ENCODE data around the gene CAMKMT.

CAMKMT gene

DNA sequence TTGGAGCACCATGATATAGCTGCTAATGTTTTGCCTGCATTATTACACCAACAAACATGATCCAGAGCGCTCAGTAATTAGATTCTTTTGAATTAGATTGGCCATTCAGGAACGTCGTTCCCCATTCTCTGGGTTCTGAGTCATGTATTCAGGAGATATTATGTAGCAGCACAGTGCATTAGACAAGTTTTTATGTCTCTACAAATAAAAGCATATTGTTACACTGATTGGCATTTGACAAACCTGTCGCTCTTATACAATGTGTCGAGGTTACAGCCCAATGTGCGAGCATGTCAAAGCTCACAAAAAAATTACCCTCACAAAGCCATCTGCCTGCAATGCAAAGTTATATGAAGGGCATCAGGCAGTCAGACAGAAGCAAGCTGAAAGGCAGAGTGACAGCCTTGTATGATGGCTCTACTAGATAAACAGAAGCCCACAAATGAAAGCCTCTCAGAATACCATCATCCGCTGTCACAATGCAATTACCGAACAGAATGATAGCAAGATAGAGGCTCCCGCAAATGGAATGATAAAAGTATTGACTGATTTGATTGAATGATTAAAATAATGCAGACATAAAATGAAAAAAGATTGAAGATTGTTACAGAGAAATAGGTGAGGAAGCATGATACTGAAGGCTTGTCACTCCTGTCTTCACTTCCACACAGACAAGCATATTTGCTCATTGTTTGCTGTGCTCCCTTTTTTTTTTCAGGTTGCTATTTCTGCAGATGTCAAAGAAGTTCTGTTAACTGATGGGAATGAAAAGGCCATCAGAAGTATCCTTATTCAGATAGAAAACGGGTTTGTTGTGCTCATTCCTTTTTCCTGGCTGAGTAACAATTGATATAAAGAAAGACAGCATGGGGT lies 345.2 kb downstream of the CAMKMT start:
- no peak for DNase-seq

DNA sequence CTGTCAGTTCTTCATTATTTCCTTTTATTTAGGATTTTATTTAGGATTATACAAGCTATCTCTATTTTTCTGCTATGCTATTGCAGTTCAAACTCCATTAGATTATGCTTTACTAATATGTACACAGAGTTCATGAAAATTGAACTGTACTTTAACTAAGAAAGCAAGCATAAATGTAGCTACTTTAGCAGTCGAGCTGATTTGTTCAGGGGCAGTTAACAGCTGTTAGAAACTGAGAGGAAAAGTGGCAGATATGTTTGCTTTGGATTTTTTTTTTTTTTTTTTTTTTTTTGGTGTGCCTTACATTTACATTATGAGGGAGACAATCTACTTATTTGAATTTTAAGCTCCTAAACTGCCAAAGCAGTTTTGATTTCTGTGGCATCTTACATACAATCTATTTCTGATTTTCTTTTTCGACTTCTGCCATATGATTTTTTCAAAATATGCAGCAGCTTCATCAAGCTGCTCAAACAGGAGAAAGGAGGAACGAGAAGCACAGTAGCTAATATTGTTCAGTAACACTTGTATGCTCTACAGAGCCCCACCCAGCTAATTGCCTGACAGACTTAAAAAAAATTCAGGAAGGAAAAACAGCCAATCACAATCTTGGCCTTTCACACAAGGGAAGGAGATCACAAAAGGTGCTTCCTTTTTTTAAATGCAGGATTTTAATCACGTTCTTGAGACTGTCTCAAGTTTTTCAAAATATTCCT lies 346.4 kb downstream of the CAMKMT start:
- peak; percentile 34 for DNase-seq

DNA sequence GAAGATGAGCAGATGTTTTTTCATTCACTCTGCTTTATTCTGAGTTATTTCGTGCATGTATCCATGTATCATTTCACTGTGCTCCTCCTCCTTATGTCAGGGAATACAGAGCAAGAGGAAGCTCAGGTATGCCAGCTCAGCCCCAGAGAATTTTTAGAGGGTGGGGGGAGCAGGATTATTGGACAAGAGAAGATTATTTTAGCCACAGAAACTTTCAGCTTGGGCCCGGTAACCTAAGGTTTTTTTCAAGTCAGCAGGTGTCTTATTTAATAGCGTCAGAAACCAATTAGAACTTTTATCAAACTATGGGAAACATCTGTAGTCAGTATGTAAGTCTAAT lies 346.9 kb downstream of the CAMKMT start:
- DNase-seq = no peak

DNA sequence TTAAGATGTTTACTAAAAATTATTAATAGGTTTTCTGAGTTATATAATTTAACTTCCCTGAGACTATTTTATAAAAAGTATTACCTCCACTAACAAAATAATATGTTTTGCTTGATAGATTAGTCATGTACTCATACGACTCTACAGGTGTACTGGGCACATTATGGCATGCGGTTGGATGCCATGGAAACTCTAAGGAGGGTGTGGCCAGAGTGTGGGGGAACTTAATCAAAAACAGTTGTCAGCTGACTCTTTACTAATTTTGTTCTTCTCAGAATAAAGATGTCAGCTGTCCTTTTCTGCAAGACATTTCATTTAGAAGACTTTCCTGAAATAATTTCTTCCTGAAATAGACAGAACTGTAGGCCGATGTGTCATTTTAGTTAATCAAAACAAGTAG lies 351.4 kb downstream of the CAMKMT start:
- DNase-seq = no peak

DNA sequence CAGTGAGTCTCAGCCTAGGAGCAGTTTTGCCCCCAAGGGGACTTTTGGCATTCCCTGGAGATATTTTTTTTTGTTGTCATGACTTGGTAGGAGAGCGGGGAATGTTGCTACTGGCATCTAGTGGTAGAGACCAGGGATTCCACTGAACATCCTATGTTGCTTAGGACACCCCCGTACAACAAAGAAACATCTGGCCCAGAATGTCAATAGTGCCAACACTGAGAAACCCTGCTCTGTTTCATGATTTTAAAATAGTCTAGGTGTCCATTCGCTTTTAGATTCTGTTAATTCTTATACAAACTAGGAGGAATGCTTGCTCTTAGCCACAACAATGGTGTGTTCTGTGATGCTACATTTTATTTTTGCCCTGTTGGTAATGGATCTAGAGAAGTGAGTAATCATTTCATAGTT lies 353.9 kb downstream of the CAMKMT start:
- DNase-seq = peak; percentile 16

DNA sequence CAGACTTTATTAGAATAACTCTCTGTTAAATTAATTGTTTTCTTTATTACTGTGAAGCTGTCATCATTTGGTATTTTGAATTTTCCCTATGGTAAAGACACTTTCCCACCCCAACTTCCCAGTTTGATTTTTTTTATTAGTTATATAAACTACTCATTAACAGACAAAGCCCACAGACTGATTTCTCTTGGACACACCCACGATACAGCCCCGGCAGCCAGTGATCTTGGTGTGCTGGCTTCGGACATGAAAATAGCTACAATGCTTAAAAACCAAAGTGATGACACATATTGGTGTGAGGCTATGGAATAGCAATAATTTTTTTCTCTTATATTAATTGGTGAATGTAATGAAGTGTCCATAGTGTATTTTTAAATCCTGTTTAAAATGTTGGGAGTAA lies 354.4 kb downstream of the CAMKMT start:
- DNase-seq = no peak

DNA sequence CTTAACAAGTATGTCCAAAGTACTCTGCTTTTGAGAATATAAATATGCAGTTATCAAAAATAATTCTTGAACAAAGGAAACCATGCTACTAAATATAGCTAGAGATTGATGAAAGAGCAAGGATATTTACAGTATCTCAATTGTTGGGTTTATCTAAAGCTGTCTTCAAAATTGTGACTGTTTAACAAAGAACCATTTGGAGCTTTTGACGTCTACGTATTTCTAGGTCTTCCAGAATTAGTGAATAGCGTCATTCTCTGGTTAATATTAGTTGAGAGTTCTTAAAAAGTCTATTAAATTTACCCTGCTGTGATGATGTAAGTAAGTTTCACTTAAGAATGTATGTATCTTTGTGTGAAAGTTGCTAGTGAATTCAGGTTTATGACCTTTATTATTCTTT lies 356.7 kb downstream of the CAMKMT start:
- no peak for DNase-seq

DNA sequence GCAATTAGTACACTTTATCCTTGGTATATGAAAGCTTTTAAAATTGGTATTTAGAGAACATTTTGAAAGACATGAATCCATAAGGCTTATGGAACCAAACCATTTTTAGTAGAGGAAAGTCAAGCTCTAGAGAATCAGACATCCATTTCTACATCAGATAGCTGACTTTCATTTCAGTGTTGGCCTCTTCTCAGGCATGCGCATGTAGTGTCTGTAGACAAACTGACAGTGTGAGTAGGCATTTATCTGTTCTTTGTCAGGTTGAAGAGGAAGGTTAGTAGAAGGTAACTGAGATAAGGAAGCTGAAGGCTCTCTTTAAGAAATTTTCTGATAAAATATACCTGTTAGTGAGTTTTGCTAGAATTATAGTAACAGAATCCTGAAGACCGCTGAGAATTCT lies 357.8 kb downstream of the CAMKMT start:
- DNase-seq = no peak

DNA sequence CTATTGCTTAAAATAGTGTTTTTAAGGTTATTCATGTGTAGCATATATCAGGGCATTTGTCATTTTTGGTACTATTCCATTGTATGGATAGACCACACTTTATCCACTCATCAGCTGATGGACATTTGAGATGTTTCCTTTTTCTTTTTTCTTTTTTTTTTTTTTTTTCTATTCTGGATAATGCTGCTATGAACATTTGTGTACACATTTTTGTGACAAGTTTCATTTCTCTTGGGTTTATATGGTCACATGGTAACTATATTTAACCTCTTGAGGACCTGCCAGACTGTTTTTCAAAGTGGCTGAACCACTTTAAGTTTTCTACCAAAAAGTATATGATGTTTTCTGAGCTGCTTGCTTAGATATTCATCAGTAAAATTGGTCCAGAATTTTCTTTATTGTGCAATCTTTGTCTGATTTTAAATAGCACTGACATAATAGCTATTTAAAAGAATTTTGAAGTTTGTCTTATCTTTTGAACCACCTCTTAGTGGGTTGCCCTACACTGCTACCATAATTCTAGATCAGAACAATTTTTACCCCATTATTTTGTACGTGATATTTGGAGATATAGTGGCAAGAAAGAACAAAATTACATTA lies 360.4 kb downstream of the CAMKMT start:
- no peak for DNase-seq

DNA sequence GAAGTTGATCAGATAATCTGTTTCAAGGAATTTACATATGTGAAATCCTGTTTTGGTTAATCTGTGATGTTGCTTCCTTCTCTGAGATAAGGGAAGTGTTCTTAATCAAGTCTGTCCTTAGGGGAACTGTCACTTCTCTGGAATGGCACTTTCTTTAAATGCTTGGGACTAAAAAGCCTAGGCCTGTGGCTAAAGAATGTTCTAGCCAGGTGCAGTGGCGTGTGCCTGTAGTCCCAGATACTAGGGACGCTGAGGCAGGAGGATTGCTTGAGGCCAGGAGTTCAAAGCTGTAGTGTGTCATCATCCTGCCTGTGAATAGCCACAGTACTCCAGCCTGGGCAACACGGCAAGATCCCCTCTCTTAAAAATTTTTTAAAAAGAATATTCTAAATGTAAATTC lies 362.2 kb downstream of the CAMKMT start:
- DNase-seq = no peak

DNA sequence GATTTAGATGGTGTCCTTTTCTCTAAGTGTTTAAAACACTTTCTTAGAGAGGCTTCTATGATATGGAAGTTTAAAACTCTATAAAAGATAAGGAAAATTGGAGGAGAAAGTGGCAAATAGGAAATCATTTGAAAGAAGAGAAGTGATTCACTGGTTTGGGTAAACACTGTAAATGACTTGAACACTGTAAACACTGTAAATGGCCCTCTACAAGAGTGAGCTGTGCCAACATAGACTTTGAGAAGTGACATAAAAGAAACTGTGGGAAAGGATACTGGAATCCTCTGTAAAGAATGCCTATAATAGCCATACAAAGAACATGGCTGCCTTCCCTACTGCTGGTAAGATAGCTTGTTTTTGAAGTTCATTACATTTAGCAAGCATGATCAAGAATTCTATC lies 368.8 kb downstream of the CAMKMT start:
- no peak for DNase-seq

DNA sequence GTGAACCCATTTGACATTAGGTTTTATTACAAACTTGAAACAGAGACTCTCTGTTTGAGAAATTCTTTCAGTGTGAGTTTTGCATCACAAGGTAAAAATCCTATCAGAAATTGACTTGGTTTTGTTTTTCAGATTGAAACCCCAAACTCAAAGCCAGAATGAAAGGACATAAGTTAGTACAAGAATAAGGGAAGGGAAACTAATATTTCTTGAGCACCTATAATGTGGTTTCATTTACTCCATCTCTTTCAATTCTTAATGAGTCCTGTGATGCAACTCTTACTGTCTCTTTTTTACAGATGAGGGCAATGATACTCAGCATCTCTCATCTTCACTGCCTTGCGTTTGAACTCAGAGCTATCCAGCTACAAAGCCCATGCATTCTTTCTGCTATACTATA lies 369.8 kb downstream of the CAMKMT start:
- no peak for DNase-seq

DNA sequence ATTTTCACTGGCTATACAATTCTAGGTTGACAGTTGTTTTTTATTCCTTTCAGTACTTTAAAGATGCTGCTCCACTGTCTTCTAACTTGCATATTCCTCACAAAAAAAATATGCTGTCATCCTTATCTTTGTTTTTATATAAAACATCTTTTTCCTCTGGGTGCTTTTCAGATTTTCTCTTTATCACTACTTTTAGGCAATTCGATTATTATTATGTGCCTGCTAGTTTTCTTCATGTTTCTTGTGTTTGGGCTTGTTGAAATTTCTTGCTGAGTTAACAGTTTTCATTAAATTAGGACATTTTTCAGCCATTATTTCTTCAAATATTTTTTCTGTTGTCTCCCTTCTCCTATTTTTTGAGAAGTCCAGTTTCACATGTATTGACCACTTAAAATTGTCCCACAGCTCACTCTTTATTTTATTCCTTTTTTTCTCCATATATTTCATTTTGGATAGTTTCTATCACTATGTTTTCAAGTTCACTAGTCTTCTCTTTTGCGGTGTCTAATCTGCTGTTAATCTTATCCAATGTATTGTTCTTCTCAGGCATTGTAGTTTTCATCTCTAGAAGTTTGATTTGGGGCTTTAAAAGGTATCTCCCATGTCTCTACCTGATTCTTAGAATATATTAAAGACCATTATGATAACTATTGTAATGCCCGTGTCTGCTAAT lies 374.7 kb downstream of the CAMKMT start:
- no peak for DNase-seq

DNA sequence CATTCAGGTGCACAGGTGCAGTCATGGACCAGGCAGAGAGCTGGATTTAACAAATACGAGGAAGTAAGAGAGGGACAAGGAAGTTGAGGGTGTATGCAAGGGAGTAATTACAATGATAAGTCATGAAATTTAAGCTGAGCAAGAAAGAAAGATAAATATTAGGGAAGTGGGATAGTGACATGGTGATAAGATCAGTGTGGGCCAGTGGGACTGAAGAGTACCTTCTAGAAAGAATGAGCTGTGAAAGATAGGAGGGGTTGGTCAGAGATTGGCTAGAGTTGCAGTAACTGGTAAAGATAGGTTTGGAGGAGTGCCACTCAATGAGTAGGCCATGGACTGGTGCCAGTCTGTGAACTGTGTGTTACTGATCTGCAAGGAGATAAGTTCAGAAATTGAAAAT lies 378.9 kb downstream of the CAMKMT start:
- DNase-seq = no peak

DNA sequence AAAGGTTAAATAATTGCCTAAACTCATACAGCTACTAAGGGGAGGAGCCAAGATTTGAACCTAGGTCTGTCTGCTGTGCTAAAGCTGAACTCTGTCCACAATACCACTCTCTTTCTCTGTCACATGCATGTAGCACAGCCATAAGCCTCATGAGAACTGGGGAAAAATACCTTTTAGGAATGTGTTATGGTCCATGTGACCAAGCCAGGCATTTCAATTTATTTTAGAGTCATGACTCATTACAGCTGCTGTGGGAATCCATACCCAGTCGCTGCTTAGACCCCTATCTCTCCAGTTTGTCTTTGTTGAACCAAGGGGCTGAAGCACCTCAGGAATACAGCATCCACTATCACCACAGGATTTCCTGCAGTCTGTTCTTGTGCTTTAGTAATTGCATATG lies 379.8 kb downstream of the CAMKMT start:
- DNase-seq = no peak

DNA sequence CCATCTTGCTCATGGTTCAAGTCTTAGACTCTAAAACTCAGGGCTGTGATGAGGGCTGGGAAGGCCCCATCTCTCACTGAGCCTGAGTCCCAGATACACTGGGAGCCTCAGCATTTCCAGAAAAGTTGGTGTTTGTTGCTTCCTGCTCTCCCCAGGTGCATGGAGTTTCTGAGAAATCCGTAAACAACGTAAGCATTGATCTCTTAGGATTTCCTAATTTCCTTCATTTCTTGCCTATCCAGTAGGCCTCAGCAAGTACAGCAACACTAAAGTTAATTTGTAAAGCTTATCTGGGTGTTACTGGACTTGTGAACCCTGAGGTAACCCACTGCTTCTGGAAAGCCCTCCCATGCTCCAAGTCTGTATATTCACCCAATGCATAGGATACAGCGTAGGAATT lies 380.3 kb downstream of the CAMKMT start:
- DNase-seq = no peak

DNA sequence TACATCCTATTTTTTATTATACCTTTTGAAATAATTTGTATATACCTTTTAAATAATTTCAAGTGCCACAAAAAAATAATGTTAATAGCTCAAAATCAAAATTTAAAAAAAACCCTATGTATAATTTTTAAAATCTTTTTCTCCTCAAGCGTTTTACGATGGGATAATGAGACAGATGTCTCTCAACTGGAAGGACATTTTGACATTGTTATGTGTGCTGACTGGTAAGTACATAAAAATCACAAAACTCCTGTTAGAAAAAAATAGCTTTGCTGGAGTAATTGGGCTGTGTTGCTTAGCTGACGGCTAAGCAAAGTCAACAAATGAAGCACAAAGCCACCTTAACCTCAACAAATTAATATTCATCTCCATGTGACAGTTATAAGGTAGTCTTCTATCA lies 381.7 kb downstream of the CAMKMT start:
- DNase-seq = no peak

DNA sequence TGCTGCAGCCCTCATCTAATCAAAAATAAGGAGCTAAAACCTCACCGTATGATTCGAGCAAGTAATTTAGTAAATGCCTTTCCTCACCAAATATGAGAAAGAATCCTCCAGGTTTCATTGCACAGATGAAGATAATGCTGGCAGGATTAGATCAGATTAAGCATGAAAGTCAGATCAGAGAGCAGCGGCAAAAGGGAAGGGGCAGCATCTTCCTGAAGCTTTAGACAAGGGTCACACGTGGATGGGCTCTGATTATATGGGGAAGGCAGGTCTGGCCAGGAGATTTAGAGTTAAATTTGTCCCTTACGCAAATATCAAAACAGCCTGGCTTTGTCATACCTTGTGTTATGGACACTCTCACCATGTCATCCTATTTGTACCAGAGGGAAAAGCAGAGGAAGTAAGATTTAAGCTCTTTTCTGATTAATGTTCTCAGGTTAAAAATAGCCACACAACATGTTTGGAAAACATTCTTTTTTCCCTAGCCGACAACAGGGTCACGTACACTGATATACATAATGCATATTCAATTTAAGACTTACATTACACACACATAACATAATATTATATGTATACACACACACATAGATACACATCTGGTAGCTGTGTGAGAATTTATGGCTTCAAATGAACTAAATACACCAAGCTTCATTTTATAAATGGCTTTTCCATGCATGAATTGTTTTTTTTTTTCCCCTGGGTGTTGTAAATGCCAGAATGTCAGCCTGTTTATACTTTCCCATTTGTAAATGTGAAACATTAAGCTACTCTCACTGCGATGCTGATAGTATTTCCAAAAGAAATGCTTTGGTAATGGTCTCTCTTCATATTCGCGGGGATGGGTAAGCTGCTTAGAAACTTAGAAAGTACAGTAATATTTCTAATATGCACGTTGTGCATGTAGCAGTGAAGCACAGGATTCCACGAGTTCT lies 383.5 kb downstream of the CAMKMT start:
- DNase-seq = no peak

DNA sequence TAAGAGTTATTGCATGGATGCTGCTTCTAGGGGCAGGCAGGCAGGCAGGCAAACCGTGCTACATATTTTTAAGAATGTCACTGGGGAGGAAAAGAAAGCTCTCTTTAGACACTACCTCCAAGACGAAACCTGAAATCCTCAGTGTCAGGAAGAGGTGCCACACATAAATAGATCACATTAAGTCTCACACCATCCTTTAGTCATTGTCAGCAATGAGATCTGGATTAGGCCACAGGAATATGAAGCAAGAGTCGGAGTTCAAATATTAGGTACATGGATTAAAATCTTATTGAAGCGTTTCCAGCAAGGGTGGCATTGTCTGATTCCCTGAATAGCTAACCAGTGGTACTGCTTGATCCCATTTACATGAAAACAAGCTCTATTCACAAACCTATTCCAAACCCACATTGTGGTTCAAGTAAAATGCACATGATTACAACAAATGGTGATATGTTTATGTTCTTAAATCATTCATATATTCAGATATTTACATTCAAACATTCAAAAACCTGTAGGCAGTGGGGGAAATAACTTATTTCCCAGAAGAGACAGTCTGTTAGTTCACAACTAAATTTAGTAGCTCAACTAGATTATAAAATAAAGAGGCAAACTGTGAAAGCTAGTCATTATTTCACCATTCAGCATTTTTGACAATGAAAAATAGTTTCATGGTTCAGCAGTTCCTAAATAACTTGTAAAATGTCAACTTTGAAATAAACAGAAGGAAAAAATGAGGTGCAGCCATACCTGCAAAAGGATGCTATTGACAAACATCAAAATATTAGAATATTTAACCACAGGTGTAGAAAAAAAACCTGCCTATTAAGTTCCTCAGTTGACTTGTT lies 384.4 kb downstream of the CAMKMT start:
- no peak for DNase-seq

DNA sequence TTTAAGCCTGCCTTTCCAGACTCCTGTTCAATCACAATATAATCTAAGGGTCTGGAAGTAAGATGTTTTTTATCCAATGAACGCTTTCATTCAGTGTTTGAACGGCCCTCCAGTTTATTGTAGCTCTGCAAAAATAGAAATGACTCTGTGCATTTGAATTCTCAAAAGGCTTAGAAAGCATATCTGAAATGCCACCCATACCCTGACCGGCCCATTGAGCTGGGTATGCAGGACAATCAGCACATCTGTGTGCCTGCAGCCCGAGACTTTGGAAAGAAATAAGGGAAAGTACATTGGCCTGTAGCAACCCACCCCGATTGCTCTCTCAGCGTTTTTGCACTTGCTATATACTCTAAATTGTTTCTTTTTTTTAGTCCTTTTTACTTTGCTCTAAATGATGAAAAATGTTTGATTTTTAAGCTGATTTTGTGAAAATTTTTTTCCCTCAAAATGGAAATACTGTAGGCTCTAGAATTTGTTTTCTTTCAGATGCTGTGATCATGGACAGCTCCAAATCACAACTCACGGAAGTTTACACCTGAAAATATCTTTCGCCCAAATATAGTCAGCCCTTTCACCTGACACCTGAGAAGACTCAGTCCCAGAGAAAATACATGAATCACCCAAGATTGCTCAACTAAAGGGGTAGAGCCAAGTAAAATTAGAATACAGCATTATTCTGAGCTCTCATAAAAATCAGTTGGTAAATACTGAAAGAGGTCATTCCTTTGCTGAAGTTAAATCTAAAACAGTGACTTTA lies 385.3 kb downstream of the CAMKMT start:
- no peak for DNase-seq

DNA sequence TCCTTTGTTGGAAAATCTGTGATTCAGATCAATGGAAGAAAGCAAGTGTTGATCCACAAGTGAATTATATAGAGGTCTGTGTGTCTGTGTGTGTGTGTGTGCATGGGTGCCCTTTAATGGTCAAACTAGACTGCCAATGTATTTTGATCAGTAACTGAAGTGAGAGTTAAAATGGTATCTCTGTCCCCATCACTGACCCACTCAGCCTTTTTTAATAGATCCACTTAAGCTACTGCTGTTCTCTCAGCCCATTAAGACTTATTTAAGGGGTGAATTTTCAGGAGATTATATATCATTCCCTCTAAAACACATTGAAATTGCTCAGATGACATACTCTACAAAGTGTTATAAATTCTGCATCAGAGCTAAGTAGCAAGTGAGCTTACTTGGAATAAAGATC lies 386.0 kb downstream of the CAMKMT start:
- DNase-seq = no peak
